OCI-LY7 (cell line): ENCODE measurements around the gene APOO.

Experiments
- CTCF ChIP-seq: fragments of 200-600 bp; sonication (generic); conservative IDR thresholded peaks from 2 replicates; pipeline ENCODE4 v1.5.1; 2014; ENCODE audit warnings: mild to moderate bottlenecking, antibody characterized with exemption, low read length, moderate library complexity, mixed read lengths
- EZH2phosphoT487 ChIP-seq: fragments of 200-600 bp; sonication (generic); IDR thresholded peaks from 2 replicates; pipeline ENCODE4 v1.6.1; 2018; ENCODE audit warnings: low read depth, borderline replicate concordance, mild to moderate bottlenecking, mixed run types, antibody characterized with exemption, low read length, moderate library complexity, mixed read lengths

GRCh38 chrX:23813808-23814207 is 93.9 kb downstream of the APOO start:
- TF ChIP-seq CTCF, result no peak
- TF ChIP-seq EZH2phosphoT487, result no peak
